Activated CD8-positive, alpha-beta T cell treated with anti-CD3 and anti-CD28 coated beads for 36 hours (primary cell): Measurements from ENCODE around the gene GPATCH4. TPM values are rescaled to one million over a fixed set of nuclear protein-coding genes. Genes with fewer than 3 reads are reported as not detected.
"Not testable (repeated sequence)": the region's sequence is repeated elsewhere in the genome, so short reads cannot be mapped to it uniquely, and the experiment has no call there.

Source experiments
- ATAC-seq: fragments of 200-7000 bp; cut with Tn5 transposase; one replicate; pipeline ENCODE4 v1.10.0; 2021; ENCODE audit warnings: mild to moderate bottlenecking, moderate library complexity
- CTCF ChIA-PET: fragments of 350-600 bp; sonication (Branson Sonifier 250); formaldehyde crosslinking; loops from one replicate; lab custom pipeline; 2021; ENCODE audit warnings: antibody characterized with exemption; lab: Charles Lee
- POLR2A ChIA-PET: fragments of 350-600 bp; sonication (Branson Sonifier 250); formaldehyde crosslinking; loops from one replicate; lab custom pipeline; 2021; ENCODE audit warnings: antibody characterized with exemption; lab: Charles Lee
- DNase-seq: peaks from one replicate; pipeline ENCODE4 v3.0.0-alpha.2; 2020
- H3K27ac Mint-ChIP-seq: one replicate; pipeline ENCODE4 v1.8.0; 2021; ENCODE audit warnings: mild to moderate bottlenecking, mixed read lengths
- H3K27me3 Mint-ChIP-seq: one replicate; pipeline ENCODE4 v1.8.0; 2021; ENCODE audit warnings: mixed read lengths
- H3K36me3 Mint-ChIP-seq: one replicate; pipeline ENCODE4 v1.8.0; 2021; ENCODE audit warnings: low read depth, mixed read lengths
- H3K4me1 Mint-ChIP-seq: one replicate; pipeline ENCODE4 v1.8.0; 2021; ENCODE audit warnings: low read depth, mixed read lengths
- H3K4me3 Mint-ChIP-seq: one replicate; pipeline ENCODE4 v1.8.0; 2021; ENCODE audit warnings: mild to moderate bottlenecking, moderate library complexity, mixed read lengths
- H3K9me3 Mint-ChIP-seq: one replicate; pipeline ENCODE4 v1.8.0; 2021; ENCODE audit warnings: mixed read lengths
- CTCF ChIP-seq: fragments of 200-600 bp; IDR thresholded peaks from one replicate; pipeline ENCODE4 v1.8.0; 2022; ENCODE audit warnings: antibody characterized with exemption, mild to moderate bottlenecking
- intact Hi-C: fragments of 100-400 bp; cut with micrococcal nuclease; formaldehyde crosslinking; loops from one replicate; pipeline ENCODE4 v1.10.0; 2022
- total RNA-seq, 2 experiments: library from RNA; stranded (reverse); gene quantifications; one replicate each; pipeline ENCODE4 v1.2.3, GENCODE V29; 2021

GPATCH4 gene
- total RNA-seq, 2 experiments from 2014 or later, result 50.7 to 51.0 TPM

- ChIA-PET POLR2A (no interaction called here), CTCF (interaction anchor here (1.9 to 12.8 kb wide), 5 partner anchors 15 to 256 kb away, joined by 7 to 146 read pairs (median 34); no protein-coding TSS in a partner anchor)
- H3K4me1 Mint-ChIP-seq, result peaks cover 20% of the 10 kb centered on the region
- no peaks in the 10 kb centered on the region for H3K36me3 Mint-ChIP-seq
- no peaks in the 10 kb centered on the region for H3K9me3 Mint-ChIP-seq
- H3K27me3 Mint-ChIP-seq, result peaks cover 76% of the 10 kb centered on the region
- peak overlapping the region; percentile 10 for H3K4me3 Mint-ChIP-seq
- intact Hi-C loops, result no loop called here
- no peak for DNase-seq
- H3K27ac Mint-ChIP-seq, result no peak overlapping the region
- ATAC-seq, result no peak
- TF ChIP-seq CTCF, result no peak
These were observed 39.8 kb upstream of the GPATCH4 start for GRCh38 chr1:156640842-156641706.

GRCh38 chr1:156639601-156640101 is 38.4 kb upstream of the GPATCH4 start:
- peaks cover 66% of the 10 kb centered on the region for H3K27me3 Mint-ChIP-seq
- no peak for DNase-seq
- ChIA-PET CTCF (interaction anchor here (1.4 to 12.8 kb wide), 4 partner anchors 14 to 254 kb away, joined by 3 to 146 read pairs (median 6); no protein-coding TSS in a partner anchor), POLR2A (interaction anchor here (0.9 to 1.1 kb wide), 2 partner anchors 10 to 11 kb away, joined by 3 read pairs; no protein-coding TSS in a partner anchor)
- intact Hi-C loops, result no loop called here
- no peaks in the 10 kb centered on the region for H3K9me3 Mint-ChIP-seq
- H3K4me3 Mint-ChIP-seq, result no peak overlapping the region
- TF ChIP-seq CTCF, result no peak
- peaks cover 20% of the 10 kb centered on the region for H3K4me1 Mint-ChIP-seq
- H3K27ac Mint-ChIP-seq, result no peak overlapping the region
- ATAC-seq, result no peak
- H3K36me3 Mint-ChIP-seq, result no peaks in the 10 kb centered on the region

GRCh38 chr1:156638189-156638985 is 37.1 kb upstream of the GPATCH4 start:
- peaks cover 13% of the 10 kb centered on the region for H3K4me1 Mint-ChIP-seq
- no peaks in the 10 kb centered on the region for H3K36me3 Mint-ChIP-seq
- ATAC-seq (no peak), DNase-seq (no peak)
- no peak overlapping the region for H3K27ac Mint-ChIP-seq
- ChIA-PET CTCF (interaction anchor here (1.5 to 12.8 kb wide), 2 partner anchors 12 to 253 kb away, joined by 4 to 146 read pairs; no protein-coding TSS in a partner anchor), POLR2A (no interaction called here)
- no peaks in the 10 kb centered on the region for H3K9me3 Mint-ChIP-seq
- no peak overlapping the region for H3K4me3 Mint-ChIP-seq
- intact Hi-C loops, result no loop called here
- no peak for TF ChIP-seq CTCF
- H3K27me3 Mint-ChIP-seq, result peaks cover 60% of the 10 kb centered on the region

- Mint-ChIP-seq H3K36me3 (no peaks in the 10 kb centered on the region), H3K27ac (no peak overlapping the region), H3K4me1 (no peaks in the 10 kb centered on the region), H3K9me3 (no peaks in the 10 kb centered on the region), H3K4me3 (no peak overlapping the region), H3K27me3 (peaks cover 32% of the 10 kb centered on the region)
- ChIA-PET CTCF (interaction anchor here (2.1 to 12.4 kb wide), 2 partner anchors 26 to 57 kb away, joined by 8 to 273 read pairs; no protein-coding TSS in a partner anchor), POLR2A (interaction anchor here (0.6 to 1.0 kb wide), 2 partner anchors 26 to 115 kb away, joined by 3 to 4 read pairs; no protein-coding TSS in a partner anchor)
- ATAC-seq, result no peak
- intact Hi-C loops, result no loop called here
- no peak for TF ChIP-seq CTCF
- no peak for DNase-seq
These were observed 31.1 kb upstream of the GPATCH4 start for GRCh38 chr1:156632355-156632754.

GRCh38 chr1:156631152-156631551 is 29.9 kb upstream of the GPATCH4 start:
- ChIA-PET POLR2A (interaction anchor here (1.3 kb wide), 1 partner anchor 19 kb away, joined by 4 read pairs; no protein-coding TSS in a partner anchor), CTCF (interaction anchor here (1.2 to 12.4 kb wide), 6 partner anchors 17 to 95 kb away, joined by 3 to 273 read pairs (median 4); no protein-coding TSS in a partner anchor)
- H3K4me3 Mint-ChIP-seq, ATAC-seq, H3K36me3 Mint-ChIP-seq, H3K4me1 Mint-ChIP-seq, DNase-seq, H3K9me3 Mint-ChIP-seq, intact Hi-C loops, H3K27ac Mint-ChIP-seq: not testable (repeated sequence)
- H3K27me3 Mint-ChIP-seq, result peaks cover 30% of the 10 kb centered on the region
